Liver (tissue), 9 donors: Measurements from ENCODE around the gene EGFLAM. TPM values are rescaled to one million over a fixed set of nuclear protein-coding genes. Genes with fewer than 3 reads are reported as not detected.
A peak's percentile ranks its signal among the peaks of the same experiment; 100 is the strongest.

Source experiments
- DNase-seq: peaks from one replicate; pipeline ENCODE4 v3.0.0-alpha.2; 2017; ENCODE audit warnings: low spot score
- H3K27ac ChIP-seq, 2 donors: one replicate each; pipeline ENCODE4 v1.7.0; 2013; ENCODE audit warnings: inconsistent platforms in 2 of 2, low read length in 2 of 2, control low read depth in 1 of 2, low read depth in 1 of 2, mild to moderate bottlenecking in 1 of 2
- H3K27me3 ChIP-seq, 4 donors: one replicate each; pipeline versions ENCODE4 v1.6.1 to v1.7.0; 2013; ENCODE audit warnings: low read length in 3 of 4, inconsistent platforms in 1 of 4, mild to moderate bottlenecking in 1 of 4, moderate library complexity in 1 of 4; ENCODE audit not compliant: control insufficient read depth in 4 of 4, insufficient read depth in 4 of 4
- H3K36me3 ChIP-seq, 4 donors: one replicate each; pipeline versions ENCODE4 v1.6.1 to v1.7.0; 2013; ENCODE audit warnings: low read length in 3 of 4, mild to moderate bottlenecking in 3 of 4, low read depth in 1 of 4, moderate library complexity in 1 of 4; ENCODE audit not compliant: control insufficient read depth in 4 of 4, insufficient read depth in 3 of 4
- H3K4me1 ChIP-seq, 4 donors: one replicate each; pipeline versions ENCODE4 v1.6.1 to v1.7.0; 2013; ENCODE audit warnings: low read length in 3 of 4, mild to moderate bottlenecking in 3 of 4, moderate library complexity in 1 of 4; ENCODE audit not compliant: control insufficient read depth in 4 of 4, insufficient read depth in 4 of 4
- H3K4me3 ChIP-seq, 3 donors: one replicate each; pipeline versions ENCODE4 v1.6.1 to v1.7.0; 2013; ENCODE audit warnings: low read length in 3 of 3, control low read depth in 1 of 3, low read depth in 1 of 3, mild to moderate bottlenecking in 1 of 3
- H3K9ac ChIP-seq, 2 donors: one replicate each; pipeline ENCODE4 v1.7.0; 2013; ENCODE audit warnings: low read length in 2 of 2, mild to moderate bottlenecking in 2 of 2, moderate library complexity in 2 of 2, control low read depth in 1 of 2, low read depth in 1 of 2
- H3K9me3 ChIP-seq, 4 donors: one replicate each; pipeline versions ENCODE4 v1.6.1 to v1.7.0; 2013; ENCODE audit warnings: low read length in 3 of 4; ENCODE audit not compliant: control insufficient read depth in 4 of 4
- CTCF ChIP-seq: fragments of 150-350 bp; IDR thresholded peaks from 2 replicates; pipeline ENCODE4 v1.5.1; 2017; ENCODE audit warnings: improper control_type of control experiment, low read depth, low read length; ENCODE audit not compliant: missing input control
- EGR1 ChIP-seq, 2 donors: IDR thresholded peaks; 2 replicates each; pipeline ENCODE4 v1.6.1; 2016 to 2018; ENCODE audit warnings: antibody characterized with exemption in 2 of 2, low read depth in 2 of 2
- FOXA1 ChIP-seq: IDR thresholded peaks from 2 replicates; pipeline ENCODE4 v1.6.1; 2016; ENCODE audit warnings: antibody characterized with exemption
- FOXA2 ChIP-seq: IDR thresholded peaks from 2 replicates; pipeline ENCODE4 v1.6.1; 2016; ENCODE audit warnings: antibody characterized with exemption
- GABPA ChIP-seq, 2 donors: IDR thresholded peaks in 1 of 2; conservative IDR thresholded peaks in 1 of 2; 2 replicates each; pipeline ENCODE4 v1.6.1; 2016; ENCODE audit warnings: antibody characterized with exemption in 2 of 2, mild to moderate bottlenecking in 1 of 2, moderate library complexity in 1 of 2
- HNF4A ChIP-seq, 2 donors: conservative IDR thresholded peaks; 2 replicates each; pipeline ENCODE4 v1.6.1; 2016; ENCODE audit warnings: antibody characterized with exemption in 2 of 2, mild to moderate bottlenecking in 2 of 2
- HNF4G ChIP-seq: IDR thresholded peaks from 2 replicates; pipeline ENCODE4 v1.6.1; 2016; ENCODE audit warnings: antibody characterized with exemption
- JUND ChIP-seq, 2 donors: IDR thresholded peaks; 2 replicates each; pipeline ENCODE4 v1.6.1; 2016; ENCODE audit warnings: antibody characterized with exemption in 2 of 2
- NR2F2 ChIP-seq: IDR thresholded peaks from 2 replicates; pipeline ENCODE4 v1.6.1; 2016; ENCODE audit warnings: antibody characterized with exemption
- RAD21 ChIP-seq, 2 donors: IDR thresholded peaks; 2 replicates each; pipeline ENCODE4 v1.6.1; 2016; ENCODE audit warnings: antibody characterized with exemption in 2 of 2, mild to moderate bottlenecking in 2 of 2
- REST ChIP-seq: IDR thresholded peaks from 2 replicates; pipeline ENCODE4 v1.6.1; 2016; ENCODE audit warnings: antibody characterized with exemption, mild to moderate bottlenecking
- RXRA ChIP-seq, 2 donors: IDR thresholded peaks; 2 replicates each; pipeline ENCODE4 v1.6.1; 2017 to 2018; ENCODE audit warnings: antibody characterized with exemption in 2 of 2, mild to moderate bottlenecking in 1 of 2
- SP1 ChIP-seq: IDR thresholded peaks from 2 replicates; pipeline ENCODE4 v1.6.1; 2018; ENCODE audit warnings: antibody characterized with exemption, mild to moderate bottlenecking
- TAF1 ChIP-seq: conservative IDR thresholded peaks from 2 replicates; pipeline ENCODE4 v1.6.1; 2016; ENCODE audit warnings: antibody characterized with exemption, mild to moderate bottlenecking
- YY1 ChIP-seq: IDR thresholded peaks from 2 replicates; pipeline ENCODE4 v1.6.1; 2016; ENCODE audit warnings: antibody characterized with exemption, mild to moderate bottlenecking
- ZBTB33 ChIP-seq: IDR thresholded peaks from 2 replicates; pipeline ENCODE4 v1.6.1; 2016; ENCODE audit warnings: antibody characterized with exemption
- WGBS: extraction: QIAGEN DNeasy Blood & Tissue Kit; methylation state at CpG from one replicate; pipeline ENCODE4 v1.1.7; 2013; 5-methylcytosine and 5-hydroxymethylcytosine counted together
- polyA plus RNA-seq, 2 donors: library from polyadenylated mRNA; stranded (reverse) in 1 of 2; unstranded in 1 of 2; fragments of 200-250 nt in 1 of 2; fragments of >200 nt in 1 of 2; fragmentation: Nextera tagmentation in 1 of 2; extraction: Ambion mirVana in 1 of 2; gene quantifications; one replicate each; pipeline versions ENCODE4 v1.2.1 to v1.2.3, GENCODE V29; 2013 to 2015
- total RNA-seq, 2 donors: library from RNA; depleted of rRNA; stranded (reverse); fragments of >200 nt; gene quantifications; one replicate each; pipeline ENCODE4 v1.2.3, GENCODE V29; 2014
- TF ChIP-seq, protein P1 (sequence below): IDR thresholded peaks from 2 replicates; pipeline ENCODE4 v1.6.1; 2016; ENCODE audit warnings: antibody characterized with exemption
- TF ChIP-seq, protein P2 (sequence below): IDR thresholded peaks from 2 replicates; pipeline ENCODE4 v1.6.1; 2016; ENCODE audit warnings: antibody characterized with exemption
- donor health status: healthy.
- donor health status: healthy.
- donor health status: healthy.
- donor health status: healthy.
- donor health status: healthy.

EGFLAM gene
- total and polyA plus RNA-seq, 4 donors, result 1.1 to 4.9 (median 1.9) TPM

DNA sequence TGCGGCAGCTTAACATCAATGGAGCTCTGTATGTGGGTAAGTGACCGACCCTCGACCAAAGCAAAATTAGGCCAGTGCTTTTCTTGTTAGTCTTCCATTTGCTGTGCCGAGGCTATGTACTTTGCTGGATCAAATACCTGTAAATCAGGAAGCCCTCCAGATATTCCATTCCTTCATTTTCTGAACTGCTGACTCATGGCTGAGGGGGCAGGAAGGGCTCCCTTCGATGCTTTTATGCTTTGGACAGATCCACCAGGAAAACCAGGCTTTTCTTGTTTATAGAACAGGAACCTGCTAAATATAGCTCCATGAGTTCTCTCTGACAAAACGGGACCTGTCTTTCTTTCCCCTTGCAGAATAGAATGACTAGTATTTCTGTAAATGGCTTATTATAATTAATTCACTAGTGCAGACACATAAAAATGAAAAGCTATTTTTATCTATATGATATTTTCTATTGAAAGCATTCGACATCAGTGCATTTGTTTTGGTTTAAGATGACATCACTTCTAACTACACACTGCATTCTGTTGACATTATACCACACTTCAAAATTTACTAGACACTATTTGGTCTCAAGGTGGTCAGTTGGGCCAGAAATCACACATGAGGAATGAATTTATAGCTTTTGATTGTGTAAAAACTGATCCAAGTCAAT, 204.7 kb downstream of the EGFLAM start:
- H3K36me3 ChIP-seq, result no peaks in the 10 kb centered on the region
- H3K9me3 ChIP-seq, result no peaks in the 10 kb centered on the region
- no peak for TF ChIP-seq FOXA2
- no peak overlapping the region for H3K4me3 ChIP-seq
- peaks cover 0 to 8% (median 5%) of the 10 kb centered on the region in 4 donors for H3K4me1 ChIP-seq
- no peak overlapping the region for H3K27ac ChIP-seq
- H3K9ac ChIP-seq, result no peak overlapping the region
- peaks cover 0 to 10% (median 0%) of the 10 kb centered on the region in 4 donors for H3K27me3 ChIP-seq
- 73% methylated on average over 7 of the region's 7 CpGs for WGBS
- no peak for DNase-seq

- TF ChIP-seq, protein P1, sequence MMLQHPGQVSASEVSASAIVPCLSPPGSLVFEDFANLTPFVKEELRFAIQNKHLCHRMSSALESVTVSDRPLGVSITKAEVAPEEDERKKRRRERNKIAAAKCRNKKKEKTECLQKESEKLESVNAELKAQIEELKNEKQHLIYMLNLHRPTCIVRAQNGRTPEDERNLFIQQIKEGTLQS, result no peak
- TF ChIP-seq YY1 (no peak), RXRA (IDR thresholded peaks at IDR 0.05) (peak in 1 of 2 donors; percentile 36), HNF4G (peak; percentile 53), ZBTB33 (no peak), CTCF (no peak), RAD21 (IDR thresholded peaks at IDR 0.05) (no peak), HNF4A (conservative IDR thresholded peaks at IDR 0.05) (peak; percentile 73 to 86), NR2F2 (peak; percentile 83), EGR1 (IDR thresholded peaks at IDR 0.05; ENCODE audit: low read depth in 2 of 2) (no peak), FOXA2 (no peak), JUND (IDR thresholded peaks at IDR 0.05) (peak; percentile 31 to 55), SP1 (peak; percentile 53), REST (no peak), GABPA (IDR thresholded peaks at IDR 0.05 in 1 of 2, conservative IDR thresholded peaks at IDR 0.05 in 1 of 2) (no peak), TAF1 (no peak), FOXA1 (no peak)
- TF ChIP-seq, protein P2, sequence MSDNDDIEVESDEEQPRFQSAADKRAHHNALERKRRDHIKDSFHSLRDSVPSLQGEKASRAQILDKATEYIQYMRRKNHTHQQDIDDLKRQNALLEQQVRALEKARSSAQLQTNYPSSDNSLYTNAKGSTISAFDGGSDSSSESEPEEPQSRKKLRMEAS, result no peak
- Histone ChIP-seq H3K27me3 (peaks cover 0 to 10% (median 0%) of the 10 kb centered on the region in 4 donors), H3K27ac (peak overlapping the region; percentile 10 to 28), H3K4me1 (peaks cover 0 to 8% (median 5%) of the 10 kb centered on the region in 4 donors), H3K4me3 (no peak overlapping the region), H3K36me3 (no peaks in the 10 kb centered on the region), H3K9me3 (no peaks in the 10 kb centered on the region), H3K9ac (no peak overlapping the region)
- no peak for DNase-seq
- WGBS, result 46% methylated on average over 10 of the region's 10 CpGs
Observed at GRCh38 chr5:38463634-38464521, 205.5 kb downstream of the EGFLAM start.
